PC-9 (cell line): ENCODE measurements around the gene DPEP2. TPM values are rescaled to one million over a fixed set of nuclear protein-coding genes. Genes with fewer than 3 reads are reported as not detected.

ENCODE experiments used
- BruUV-seq: library from RNA; stranded (reverse); fragments of 400-500 nt; replicated peaks from 2 replicates; lab custom pipeline; 2021; lab: Mats Ljungman, UMichigan
- CTCF ChIA-PET: fragments of 300-600 bp; sonication (Branson Sonifier 250); formaldehyde crosslinking; loops from one replicate; lab custom pipeline; 2022; ENCODE audit warnings: antibody characterized with exemption; lab: Charles Lee
- POLR2A ChIA-PET: fragments of 300-600 bp; sonication (Branson Sonifier 250); formaldehyde crosslinking; loops from one replicate; lab custom pipeline; 2022; ENCODE audit warnings: antibody characterized with exemption; ENCODE audit not compliant: unreplicated experiment; lab: Charles Lee
- DNase-seq, 2 experiments: peaks; one replicate each; pipeline versions ENCODE4 v3.0.0 to v3.0.0-alpha.2; 2015 to 2022; ENCODE audit warnings: mixed read lengths in 1 of 2
- H2AFZ ChIP-seq: fragments of 200-600 bp; sonication (generic); 2 replicates; pipeline ENCODE4 v1.8.1; 2017; ENCODE audit warnings: antibody characterized with exemption
- H3F3A ChIP-seq: fragments of 200-600 bp; sonication (generic); 2 replicates; pipeline ENCODE4 v1.8.1; 2017; ENCODE audit warnings: antibody characterized with exemption, mild to moderate bottlenecking, low read depth; ENCODE audit not compliant: insufficient read depth
- H3K27ac ChIP-seq: fragments of 200-600 bp; sonication (generic); 2 replicates; pipeline ENCODE4 v1.6.1; 2016; ENCODE audit warnings: mixed run types
- H3K27me3 ChIP-seq: fragments of 200-600 bp; sonication (generic); 2 replicates; pipeline ENCODE4 v1.6.1; 2016; ENCODE audit warnings: low read depth, mixed run types; ENCODE audit not compliant: insufficient read depth
- H3K36me3 ChIP-seq: fragments of 200-600 bp; sonication (generic); 2 replicates; pipeline ENCODE4 v1.6.1; 2016; ENCODE audit warnings: low read depth, mixed run types
- H3K4me1 ChIP-seq: fragments of 200-600 bp; sonication (generic); replicated peaks from 2 replicates; pipeline ENCODE4 v1.6.1; 2016; ENCODE audit warnings: mixed run types; ENCODE audit not compliant: insufficient read depth
- H3K4me2 ChIP-seq: fragments of 200-600 bp; sonication (generic); 2 replicates; pipeline ENCODE4 v1.6.1; 2017; ENCODE audit warnings: mixed run types
- H3K4me3 ChIP-seq: fragments of 200-600 bp; sonication (generic); 2 replicates; pipeline ENCODE4 v1.6.1; 2016; ENCODE audit warnings: mixed run types
- H3K79me2 ChIP-seq: fragments of 200-600 bp; sonication (generic); 2 replicates; pipeline ENCODE4 v1.6.1; 2017; ENCODE audit warnings: low read depth, mixed run types
- H3K9me2 ChIP-seq: fragments of 200-600 bp; sonication (generic); 2 replicates; pipeline ENCODE4 v1.8.1; 2017; ENCODE audit warnings: mild to moderate bottlenecking; ENCODE audit not compliant: insufficient read depth
- H3K9me3 ChIP-seq: fragments of 200-600 bp; sonication (generic); 2 replicates; pipeline ENCODE4 v1.8.1; 2016; ENCODE audit warnings: low read depth; ENCODE audit not compliant: insufficient read depth
- H4K20me1 ChIP-seq: fragments of 200-600 bp; sonication (generic); 2 replicates; pipeline ENCODE4 v1.8.1; 2017; ENCODE audit not compliant: insufficient read depth
- EZH2 ChIP-seq: fragments of 200-600 bp; sonication (generic); IDR thresholded peaks from 2 replicates; pipeline ENCODE4 v1.8.0; 2017; ENCODE audit warnings: antibody characterized with exemption, low read depth
- intact Hi-C: fragments of 100-400 bp; cut with micrococcal nuclease; formaldehyde crosslinking; loops from one replicate; pipeline ENCODE4 v1.10.0; 2022; ENCODE audit not compliant: unreplicated experiment
- total RNA-seq: library from RNA; stranded (reverse); gene quantifications from 2 replicates; pipeline ENCODE4 v1.2.3, GENCODE V29; 2021
- TF ChIP-seq, protein P1 (sequence below): fragments of 200-600 bp; sonication (generic); conservative IDR thresholded peaks from 2 replicates; pipeline ENCODE4 v1.6.1; 2017; ENCODE audit warnings: mixed run types, antibody characterized with exemption, mild to moderate bottlenecking, moderate library complexity

DPEP2 gene
- total RNA-seq, 1 experiment from 2014 or later: not detected

- no peak for TF ChIP-seq EZH2
- TF ChIP-seq, protein P1, sequence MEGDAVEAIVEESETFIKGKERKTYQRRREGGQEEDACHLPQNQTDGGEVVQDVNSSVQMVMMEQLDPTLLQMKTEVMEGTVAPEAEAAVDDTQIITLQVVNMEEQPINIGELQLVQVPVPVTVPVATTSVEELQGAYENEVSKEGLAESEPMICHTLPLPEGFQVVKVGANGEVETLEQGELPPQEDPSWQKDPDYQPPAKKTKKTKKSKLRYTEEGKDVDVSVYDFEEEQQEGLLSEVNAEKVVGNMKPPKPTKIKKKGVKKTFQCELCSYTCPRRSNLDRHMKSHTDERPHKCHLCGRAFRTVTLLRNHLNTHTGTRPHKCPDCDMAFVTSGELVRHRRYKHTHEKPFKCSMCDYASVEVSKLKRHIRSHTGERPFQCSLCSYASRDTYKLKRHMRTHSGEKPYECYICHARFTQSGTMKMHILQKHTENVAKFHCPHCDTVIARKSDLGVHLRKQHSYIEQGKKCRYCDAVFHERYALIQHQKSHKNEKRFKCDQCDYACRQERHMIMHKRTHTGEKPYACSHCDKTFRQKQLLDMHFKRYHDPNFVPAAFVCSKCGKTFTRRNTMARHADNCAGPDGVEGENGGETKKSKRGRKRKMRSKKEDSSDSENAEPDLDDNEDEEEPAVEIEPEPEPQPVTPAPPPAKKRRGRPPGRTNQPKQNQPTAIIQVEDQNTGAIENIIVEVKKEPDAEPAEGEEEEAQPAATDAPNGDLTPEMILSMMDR: no peak
- ChIA-PET CTCF (no interaction called here), POLR2A (interaction anchor here (0.6 kb wide), 2 partner anchors 104 to 401 kb away, joined by 3 to 5 read pairs; no protein-coding TSS in a partner anchor)
- H3K27me3 ChIP-seq: no peaks in the 10 kb centered on the region
- no peaks in the 10 kb centered on the region for H4K20me1 ChIP-seq
- H3K4me3 ChIP-seq: peak overlapping the region; percentile 90
- peak overlapping the region; percentile 100 for H3K4me2 ChIP-seq
- peak in 1 of 2 experiments; percentile 31 for DNase-seq
- no peaks in the 10 kb centered on the region for H3F3A ChIP-seq
- H3K27ac ChIP-seq: no peak overlapping the region
- H3K36me3 ChIP-seq: no peaks in the 10 kb centered on the region
- no peaks in the 10 kb centered on the region for H3K9me2 ChIP-seq
- H3K4me1 ChIP-seq: peaks cover 9% of the 10 kb centered on the region; the same call in 1 of the 2 replicates
- peak overlapping the region; percentile 89 for H2AFZ ChIP-seq
- BruUV-seq: no TSS peak
- H3K79me2 ChIP-seq: 0 out of 2 replicates have a peak, but pooled peaks cover 10% of the 10 kb centered on the region
- H3K9me3 ChIP-seq: no peaks in the 10 kb centered on the region
- intact Hi-C loops: no loop called here
Observed at GRCh38 chr16:67967958-67968399, 31.3 kb downstream of the DPEP2 start.

DNA sequence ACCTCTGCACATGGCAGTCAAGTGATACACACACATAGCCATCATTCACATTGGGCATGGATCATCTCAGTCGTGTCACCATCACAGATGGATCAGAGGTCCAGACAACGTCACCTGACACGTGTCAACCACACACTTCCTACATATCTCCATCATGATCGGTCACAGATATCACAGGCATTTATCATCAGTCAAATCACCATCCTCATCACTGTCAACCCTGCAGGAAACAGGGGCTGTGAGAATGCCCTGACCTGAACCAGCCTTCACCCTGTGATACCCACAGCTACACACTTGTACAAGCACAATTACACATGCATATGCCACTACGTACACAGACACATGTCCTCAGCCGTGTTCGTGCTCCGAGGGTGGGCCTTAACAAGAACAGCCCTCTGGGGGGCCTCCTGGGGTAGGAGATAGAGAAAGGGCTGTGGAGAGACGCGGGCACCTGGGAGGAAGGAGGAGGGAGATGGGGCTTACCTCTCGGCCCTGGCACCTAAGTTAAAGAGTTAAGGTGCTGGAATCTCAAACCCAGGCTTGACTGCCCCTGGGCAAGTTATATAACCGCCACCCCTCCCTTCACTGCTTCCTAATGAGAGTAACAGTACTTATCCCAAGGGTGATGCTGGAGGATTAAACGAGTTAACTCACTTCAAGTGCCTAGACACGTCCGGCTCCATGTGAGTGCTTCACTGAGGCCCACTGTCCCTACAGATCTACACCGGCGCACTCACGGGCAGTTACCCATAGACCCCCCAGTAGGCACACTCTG lies 31.9 kb downstream of the DPEP2 start:
- no peak for TF ChIP-seq EZH2
- TF ChIP-seq, protein P1: no peak
- TSS peak; percentile 54 for BruUV-seq
- H3K4me3 ChIP-seq: peak overlapping the region; percentile 90
- no peaks in the 10 kb centered on the region for H3K36me3 ChIP-seq
- no peak overlapping the region for H3K27ac ChIP-seq
- ChIA-PET POLR2A (interaction anchor here (0.5 to 0.7 kb wide), 4 partner anchors 12 to 401 kb away, joined by 3 to 5 read pairs (median 3); no protein-coding TSS in a partner anchor), CTCF (no interaction called here)
- H3K4me1 ChIP-seq: peaks cover 9% of the 10 kb centered on the region; the same call in 1 of the 2 replicates
- H3K4me2 ChIP-seq: peak overlapping the region; percentile 100
- intact Hi-C loops: no loop called here
- DNase-seq: no peak
- no peaks in the 10 kb centered on the region for H3K27me3 ChIP-seq
- H3F3A ChIP-seq: no peaks in the 10 kb centered on the region
- no peaks in the 10 kb centered on the region for H3K9me2 ChIP-seq
- no peaks in the 10 kb centered on the region for H3K9me3 ChIP-seq
- H3K79me2 ChIP-seq: 0 out of 2 replicates have a peak, but pooled peaks cover 10% of the 10 kb centered on the region
- H2AFZ ChIP-seq: peak overlapping the region; percentile 89
- no peaks in the 10 kb centered on the region for H4K20me1 ChIP-seq

DNA sequence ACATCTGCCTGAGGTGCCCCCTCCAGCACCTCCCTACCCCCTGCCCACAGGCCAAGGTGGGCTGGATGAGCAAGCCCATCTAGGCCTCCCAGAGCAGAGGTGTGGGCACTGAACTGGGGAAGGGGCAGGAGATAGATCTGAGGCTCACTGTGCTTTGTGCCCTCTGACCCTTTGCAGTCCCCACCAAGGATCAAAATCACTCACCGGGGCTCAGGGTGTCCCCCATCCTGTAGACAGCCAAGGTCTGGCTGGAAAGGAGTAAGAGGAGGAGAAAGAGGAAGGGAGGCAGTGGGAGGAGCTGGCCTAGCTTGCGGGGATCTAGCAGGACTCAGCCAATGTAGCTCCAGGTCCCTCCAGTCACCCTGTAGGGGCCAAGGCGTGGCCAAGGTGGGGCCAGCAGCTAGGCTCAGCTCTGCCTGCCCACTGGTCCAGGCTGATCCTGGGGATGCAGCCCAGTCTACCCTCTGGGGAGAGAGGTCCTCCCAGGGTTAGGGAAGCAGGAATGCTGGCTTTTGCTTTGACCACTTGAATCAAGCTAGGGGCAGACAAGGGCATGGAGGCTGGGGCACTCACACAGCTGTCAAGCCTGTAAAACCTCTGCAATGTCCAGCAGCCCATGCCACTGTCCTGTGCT lies 32.6 kb downstream of the DPEP2 start:
- intact Hi-C loops: no loop called here
- BruUV-seq: no TSS peak
- no peaks in the 10 kb centered on the region for H4K20me1 ChIP-seq
- H3K4me2 ChIP-seq: peak overlapping the region; percentile 100
- no peaks in the 10 kb centered on the region for H3K27me3 ChIP-seq
- no peaks in the 10 kb centered on the region for H3K9me2 ChIP-seq
- peaks cover 9% of the 10 kb centered on the region; the same call in 1 of the 2 replicates for H3K4me1 ChIP-seq
- peak overlapping the region; percentile 90; the same call in 1 of the 2 replicates for H3K4me3 ChIP-seq
- ChIA-PET POLR2A (interaction anchor here (0.5 to 0.7 kb wide), 5 partner anchors 11 to 719 kb away, joined by 3 to 6 read pairs (median 4); no protein-coding TSS in a partner anchor), CTCF (interaction anchor here (0.5 to 1.0 kb wide), 2 partner anchors 31 to 402 kb away, joined by 3 read pairs; no protein-coding TSS in a partner anchor)
- H3K27ac ChIP-seq: no peak overlapping the region
- 0 out of 2 replicates have a peak, but pooled peaks cover 10% of the 10 kb centered on the region for H3K79me2 ChIP-seq
- no peaks in the 10 kb centered on the region for H3K9me3 ChIP-seq
- no peaks in the 10 kb centered on the region for H3K36me3 ChIP-seq
- no peak overlapping the region for H2AFZ ChIP-seq
- no peaks in the 10 kb centered on the region for H3F3A ChIP-seq
- TF ChIP-seq EZH2: no peak
- TF ChIP-seq, protein P1: no peak
- DNase-seq: peak in 1 of 2 experiments; percentile 41
